SH-SY5Y (cell line): Measurements from ENCODE around the gene POMC.

Experiments used
- GATA2 ChIP-seq: IDR thresholded peaks from 2 replicates; pipeline ENCODE4 v1.6.1; 2011; ENCODE audit warnings: mild to moderate bottlenecking, low read depth, low read length
- GATA3 ChIP-seq: IDR thresholded peaks from 2 replicates; pipeline ENCODE4 v1.6.1; 2011; ENCODE audit warnings: low read depth, mild to moderate bottlenecking, low read length, moderate library complexity

GRCh38 chr2:25131253-25131566 lies 37.2 kb downstream of the POMC start:
- TF ChIP-seq GATA2 (no peak), GATA3 (no peak)
